Gastrocnemius medialis (tissue), 4 donors: Measurements from ENCODE around the gene SRSF3. TPM values are rescaled to one million over a fixed set of nuclear protein-coding genes. Genes with fewer than 3 reads are reported as not detected.
"Not testable (repeated sequence)": the region's sequence is repeated elsewhere in the genome, so short reads cannot be mapped to it uniquely, and the experiment has no call there.

ENCODE experiments used
- ATAC-seq, 2 donors: fragments of 150-250 bp; one replicate each; pipeline ENCODE4 v1.9.1; 2016
- DNase-seq, 2 donors: peaks; one replicate each; pipeline ENCODE4 v3.0.0-alpha.2; 2019
- H3K27ac ChIP-seq, 4 donors: fragments of 200-600 bp; sonication (generic); 1 replicate in 1 of 4; 2 replicates in 3 of 4; pipeline ENCODE4 v1.5.1; 2016 to 2018; ENCODE audit warnings: mild to moderate bottlenecking in 2 of 4, moderate library complexity in 1 of 4
- H3K27me3 ChIP-seq, 3 donors: fragments of 200-600 bp; sonication (generic) in 2 of 3; 1 replicate in 1 of 3; 2 replicates in 2 of 3; pipeline versions ENCODE4 v1.5.1 to v1.6.0; 2016 to 2019; ENCODE audit warnings: mild to moderate bottlenecking in 1 of 3, moderate library complexity in 1 of 3
- H3K36me3 ChIP-seq, 2 donors: fragments of 200-600 bp; sonication (generic) in 1 of 2; one replicate each; pipeline ENCODE4 v1.5.1; 2017 to 2018
- H3K4me1 ChIP-seq, 2 donors: fragments of 200-600 bp; sonication (generic) in 1 of 2; one replicate each; pipeline ENCODE4 v1.5.1; 2016 to 2017; ENCODE audit warnings: mild to moderate bottlenecking in 2 of 2
- H3K4me3 ChIP-seq, 4 donors: fragments of 200-600 bp; sonication (generic) in 3 of 4; 1 replicate in 1 of 4; 2 replicates in 3 of 4; pipeline ENCODE4 v1.5.1; 2016 to 2019; ENCODE audit warnings: mild to moderate bottlenecking in 2 of 4
- H3K9me3 ChIP-seq, 3 donors: fragments of 200-600 bp; sonication (generic) in 2 of 3; 1 replicate in 1 of 3; 2 replicates in 2 of 3; pipeline ENCODE4 v1.5.1; 2016 to 2019
- CTCF ChIP-seq, 5 experiments: fragments of 450-650 bp in 3 of 5; fragments of 200-600 bp in 2 of 5; sonication (generic) in 2 of 5; IDR thresholded peaks in 4 of 5; conservative IDR thresholded peaks in 1 of 5; 1 replicate in 4 of 5; 2 replicates in 1 of 5; pipeline ENCODE4 v1.5.1; 2016 to 2019; ENCODE audit warnings: antibody characterized with exemption in 5 of 5, mild to moderate bottlenecking in 3 of 5, moderate library complexity in 3 of 5
- POLR2A ChIP-seq, 2 donors: fragments of 450-650 bp; IDR thresholded peaks; one replicate each; pipeline ENCODE4 v1.6.1; 2017; ENCODE audit warnings: antibody characterized with exemption in 2 of 2, mild to moderate bottlenecking in 2 of 2, moderate library complexity in 2 of 2
- in situ Hi-C, 4 donors: fragments of 200-750 bp; cut with MboI; loops; one replicate each; pipeline versions ENCODE4 v1.15.0 to v1.8.0; 2017; ENCODE audit warnings: low sequenced_read_pairs in 4 of 4
- intact Hi-C: fragments of 100-400 bp; cut with DNase I; formaldehyde crosslinking; loops from one replicate; pipeline ENCODE4 v1.15.1; 2023; ENCODE audit warnings: low total_unique reads
- total RNA-seq, 4 donors: library from RNA; depleted of rRNA; stranded (reverse); fragments of >200 nt; gene quantifications; one replicate each; pipeline versions ENCODE4 v1.1.0 to v1.2.3, GENCODE V29; 2016

SRSF3 gene
- total RNA-seq, 4 donors from 2014 or later: 66.3 to 118 (median 83.2) TPM

- Histone ChIP-seq H3K27me3 (no peaks in the 10 kb centered on the region), H3K4me1 (peaks cover 73 to 74% of the 10 kb centered on the region in 2 donors), H3K36me3 (peaks cover 8 to 84% of the 10 kb centered on the region in 2 donors), H3K4me3 (peak overlapping the region; percentile 23 to 94 (median 62)), H3K9me3 (no peaks in the 10 kb centered on the region), H3K27ac (peak overlapping the region; percentile 93 to 99 (median 97))
- TF ChIP-seq POLR2A (IDR thresholded peaks at IDR 0.05) (no peak), CTCF (IDR thresholded peaks at IDR 0.05 in 4 of 5, conservative IDR thresholded peaks at IDR 0.05 in 1 of 5) (no peak)
- peak in 1 of 2 donors; percentile 34 for ATAC-seq
- DNase-seq: peak in 1 of 2 donors; percentile 58
- intact Hi-C loops (loop anchor here (10.0 kb wide), 1 partner anchor 385 kb away; the partner anchor contains the start of gene MTCH1), in situ Hi-C loops (loop anchor here in 3 of 4 donors (10.0 to 25.0 kb wide), 3 partner anchors 162 to 263 kb away; partner anchors contain the start of genes KCTD20 (in 1 of the 3), PPIL1 (in 1 of the 3) and PXT1 (in 1 of the 3))
Measured at GRCh38 chr6:36599791-36600209, 5.6 kb downstream of the SRSF3 start.

- TF ChIP-seq POLR2A (IDR thresholded peaks at IDR 0.05) (no peak), CTCF (IDR thresholded peaks at IDR 0.05 in 4 of 5, conservative IDR thresholded peaks at IDR 0.05 in 1 of 5) (no peak)
- no peaks in the 10 kb centered on the region for H3K9me3 ChIP-seq
- ATAC-seq (no peak), DNase-seq (no peak)
- peaks cover 76 to 81% of the 10 kb centered on the region in 2 donors for H3K4me1 ChIP-seq
- no peaks in the 10 kb centered on the region for H3K27me3 ChIP-seq
- H3K36me3 ChIP-seq: peaks cover 8 to 91% of the 10 kb centered on the region in 2 donors
- peak overlapping the region; percentile 38 to 99 (median 97) for H3K27ac ChIP-seq
- in situ Hi-C loops: loop anchor here in 1 of 4 donors (25.0 kb wide), 1 partner anchor 262 kb away; the partner anchor contains the start of gene PPIL1
- peak overlapping the region in 3 of 4 donors; percentile 39 to 94 (median 84) for H3K4me3 ChIP-seq
- intact Hi-C loops: no loop called here
Measured at GRCh38 chr6:36600564-36601146, 6.5 kb downstream of the SRSF3 start.

GRCh38 chr6:36601818-36602217, 7.7 kb downstream of the SRSF3 start:
- DNase-seq, H3K27me3 ChIP-seq, H3K9me3 ChIP-seq, intact Hi-C loops, ATAC-seq, H3K4me3 ChIP-seq: not testable (repeated sequence)
- Histone ChIP-seq H3K36me3 (peaks cover 8 to 99% of the 10 kb centered on the region in 2 donors), H3K4me1 (peaks cover 82 to 91% of the 10 kb centered on the region in 2 donors), H3K27ac (peak overlapping the region; percentile 38 to 99 (median 97))
- in situ Hi-C loops: loop anchor here in 1 of 4 donors (25.0 kb wide), 1 partner anchor 260 kb away; the partner anchor contains the start of gene PPIL1

GRCh38 chr6:36603222-36604089, 9.3 kb downstream of the SRSF3 start:
- H3K27me3 ChIP-seq: no peaks in the 10 kb centered on the region
- no peaks in the 10 kb centered on the region for H3K9me3 ChIP-seq
- peaks cover 81 to 91% of the 10 kb centered on the region in 2 donors for H3K4me1 ChIP-seq
- TF ChIP-seq POLR2A (IDR thresholded peaks at IDR 0.05): no peak
- TF ChIP-seq CTCF (IDR thresholded peaks at IDR 0.05 in 4 of 5, conservative IDR thresholded peaks at IDR 0.05 in 1 of 5): no peak
- no peak overlapping the region for H3K4me3 ChIP-seq
- H3K36me3 ChIP-seq: peaks cover 7 to 94% of the 10 kb centered on the region in 2 donors
- no peak for DNase-seq
- in situ Hi-C loops (loop anchor here in 1 of 4 donors (25.0 kb wide), 1 partner anchor 259 kb away; the partner anchor contains the start of gene PPIL1), intact Hi-C loops (no loop called here)
- ATAC-seq: no peak
- peak overlapping the region in 1 of 4 donors; percentile 73 for H3K27ac ChIP-seq
